Measurements from ENCODE around the gene PLD1.

Gene PLD1

GRCh38 chr3:171838218-171838720, 28.0 kb upstream of the PLD1 start:
- no peak for DNase-seq

DNA sequence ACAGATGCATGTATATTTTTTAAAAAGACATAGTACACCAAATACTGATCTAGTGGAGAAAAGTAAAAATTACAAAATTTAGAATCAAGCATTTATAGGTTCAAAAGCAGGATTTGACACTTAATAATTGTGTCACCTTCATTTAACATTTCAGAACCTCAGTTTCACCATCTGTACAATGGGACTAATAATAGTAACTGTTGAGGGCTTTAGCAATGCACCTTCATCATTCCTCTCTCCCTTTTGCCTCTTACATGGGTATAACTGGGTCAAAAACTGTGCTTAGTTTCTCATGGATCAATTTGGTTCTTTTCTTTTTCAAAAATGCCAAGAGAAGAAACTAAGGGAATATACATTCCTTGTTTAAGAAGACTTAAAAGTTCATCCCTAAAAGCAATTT, 27.4 kb upstream of the PLD1 start:
- DNase-seq = no peak

GRCh38 chr3:171836855-171837254, 26.6 kb upstream of the PLD1 start:
- no peak for DNase-seq

DNA sequence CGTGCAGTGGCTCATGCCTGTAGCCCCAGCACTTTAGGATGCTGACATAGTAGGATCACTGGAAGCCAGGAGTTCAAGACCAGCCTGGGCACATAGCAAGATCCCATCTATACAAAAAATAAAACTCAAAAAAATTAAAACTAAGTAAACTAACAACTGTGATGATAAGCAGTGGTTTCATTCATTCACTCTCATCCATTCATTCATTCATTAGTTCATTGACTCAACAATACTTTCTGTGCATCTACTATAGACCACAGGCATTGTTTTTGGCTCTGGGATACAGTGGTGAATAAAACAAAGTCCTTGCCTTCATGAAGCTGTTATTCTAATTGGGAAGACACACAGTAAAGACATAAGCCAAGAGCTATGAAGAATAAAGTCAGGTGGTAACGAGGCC, 25.3 kb upstream of the PLD1 start:
- no peak for DNase-seq

- DNase-seq = no peak
Measured at GRCh38 chr3:171835116-171835515, 24.8 kb upstream of the PLD1 start.

GRCh38 chr3:171834461-171834801, 24.1 kb upstream of the PLD1 start:
- DNase-seq = no peak

DNA sequence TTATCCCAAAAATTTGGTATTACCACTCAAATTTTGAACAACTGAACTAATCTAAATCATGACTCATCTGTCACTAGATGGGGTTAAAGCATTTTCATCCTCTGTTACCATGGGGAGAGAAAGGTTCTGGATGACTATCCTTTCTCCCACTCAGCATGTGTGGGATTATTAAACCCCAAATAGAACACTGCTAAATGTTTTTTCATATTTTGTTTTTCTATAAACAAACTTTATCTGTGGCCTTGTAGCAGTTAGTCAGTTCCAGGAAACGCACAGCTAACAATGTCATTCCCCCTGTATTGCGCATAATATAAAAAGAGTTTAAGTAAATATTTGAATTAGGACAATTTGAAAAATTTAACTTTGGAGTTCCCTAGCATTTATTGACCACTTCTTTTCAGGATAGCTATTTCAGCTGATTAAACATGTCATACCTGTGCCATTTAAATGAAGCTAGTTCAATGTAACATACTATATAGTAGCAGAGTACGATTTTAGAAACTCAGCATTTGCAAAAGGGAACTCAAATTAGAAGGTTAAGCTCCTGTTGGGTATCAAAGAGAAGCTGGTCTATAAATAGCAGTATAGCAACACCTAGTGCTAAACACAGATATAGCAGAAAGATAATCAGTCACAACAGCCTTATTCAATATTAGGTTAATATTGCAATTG, 23.6 kb upstream of the PLD1 start:
- DNase-seq = no peak

- DNase-seq = no peak
Measured at GRCh38 chr3:171832989-171833388, 22.7 kb upstream of the PLD1 start.

GRCh38 chr3:171831936-171832335, 21.7 kb upstream of the PLD1 start:
- no peak for DNase-seq

DNA sequence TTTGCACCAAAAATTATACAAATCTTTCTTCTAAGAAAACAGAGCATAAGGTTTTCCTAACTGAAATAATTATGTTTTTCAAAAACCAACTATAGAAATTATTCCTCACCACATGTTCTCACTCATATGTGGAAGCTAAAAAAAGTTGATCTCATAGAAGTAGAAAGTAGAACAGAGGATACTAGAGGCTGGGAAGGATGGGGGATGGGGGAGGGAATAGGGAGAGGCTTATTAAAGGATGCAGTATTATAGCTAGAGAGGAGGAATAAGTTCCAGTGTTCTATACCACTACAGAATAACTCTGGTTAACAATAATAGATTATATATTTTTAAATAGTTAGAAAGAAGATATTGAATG, 20.2 kb upstream of the PLD1 start:
- no peak for DNase-seq

- no peak for DNase-seq
Measured at GRCh38 chr3:171829841-171830517, 19.7 kb upstream of the PLD1 start.

DNA sequence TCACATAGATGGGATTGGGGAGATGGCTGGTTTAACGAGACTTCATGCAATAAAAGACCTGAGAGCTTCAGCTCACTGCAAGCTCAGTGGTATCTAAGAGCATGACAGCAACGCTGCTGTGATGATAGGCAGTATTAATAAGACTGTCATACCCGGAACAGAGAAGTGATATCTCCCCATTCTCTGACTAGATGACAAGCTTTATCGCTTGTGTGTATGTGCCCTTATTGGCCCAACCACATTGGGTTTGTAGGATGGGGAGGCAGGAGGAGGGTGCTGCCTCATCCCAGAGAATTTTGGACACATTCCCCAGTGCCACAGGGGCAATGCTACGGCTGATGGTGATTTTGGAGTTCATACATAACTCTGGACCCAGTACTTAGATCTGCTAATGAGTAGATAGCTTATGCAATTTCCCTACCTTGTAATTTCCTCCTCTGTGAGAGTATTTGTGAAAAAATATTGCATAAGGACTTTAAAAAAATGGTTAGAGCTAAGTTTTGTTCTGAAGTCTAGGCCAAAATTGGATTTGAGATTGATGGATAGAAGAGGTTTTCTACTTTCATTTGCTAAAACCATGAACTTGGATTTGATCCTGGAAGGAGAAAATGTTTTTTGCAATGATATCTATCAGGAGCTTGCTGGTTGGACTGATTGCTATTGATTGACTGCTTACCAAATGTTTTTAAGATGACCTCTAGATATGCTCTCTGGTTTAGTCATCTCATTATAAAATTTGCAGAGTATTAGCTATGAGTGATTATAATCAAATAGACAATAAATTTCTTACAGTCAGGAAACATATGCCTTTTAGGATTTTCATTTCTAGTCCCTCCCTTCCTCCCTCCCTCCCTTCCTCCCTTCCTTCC, 18.9 kb upstream of the PLD1 start:
- DNase-seq = no peak

DNA sequence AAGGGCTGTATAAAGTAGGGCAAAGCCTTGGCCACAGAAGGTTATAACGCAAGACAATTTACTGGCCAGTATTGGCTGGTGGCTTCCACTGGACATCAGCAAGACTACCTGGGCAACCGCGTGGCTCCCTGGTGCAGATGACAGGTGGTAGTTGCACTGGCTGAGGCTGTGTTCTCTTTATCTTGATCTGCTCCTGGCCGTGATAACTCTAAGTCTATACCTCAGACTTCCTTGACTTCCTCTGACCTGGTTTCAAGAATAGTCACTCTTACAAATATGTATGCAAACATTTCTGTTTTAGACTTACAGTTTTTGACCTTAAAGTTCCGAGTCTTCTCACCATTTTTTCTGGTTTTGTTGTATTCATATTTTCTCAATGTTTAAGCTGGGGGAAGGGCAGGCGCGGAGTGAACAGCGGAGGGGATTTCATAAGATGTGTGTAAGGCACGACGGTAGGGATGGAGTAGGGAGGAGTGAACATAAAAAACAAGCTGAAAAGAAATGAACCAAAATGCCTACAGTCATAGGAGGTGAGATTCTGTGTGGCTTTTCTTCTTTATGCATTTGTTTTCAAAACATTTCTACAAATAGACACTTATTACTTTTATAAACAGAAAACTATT, 17.7 kb upstream of the PLD1 start:
- no peak for DNase-seq

GRCh38 chr3:171827385-171827784, 17.1 kb upstream of the PLD1 start:
- no peak for DNase-seq

DNA sequence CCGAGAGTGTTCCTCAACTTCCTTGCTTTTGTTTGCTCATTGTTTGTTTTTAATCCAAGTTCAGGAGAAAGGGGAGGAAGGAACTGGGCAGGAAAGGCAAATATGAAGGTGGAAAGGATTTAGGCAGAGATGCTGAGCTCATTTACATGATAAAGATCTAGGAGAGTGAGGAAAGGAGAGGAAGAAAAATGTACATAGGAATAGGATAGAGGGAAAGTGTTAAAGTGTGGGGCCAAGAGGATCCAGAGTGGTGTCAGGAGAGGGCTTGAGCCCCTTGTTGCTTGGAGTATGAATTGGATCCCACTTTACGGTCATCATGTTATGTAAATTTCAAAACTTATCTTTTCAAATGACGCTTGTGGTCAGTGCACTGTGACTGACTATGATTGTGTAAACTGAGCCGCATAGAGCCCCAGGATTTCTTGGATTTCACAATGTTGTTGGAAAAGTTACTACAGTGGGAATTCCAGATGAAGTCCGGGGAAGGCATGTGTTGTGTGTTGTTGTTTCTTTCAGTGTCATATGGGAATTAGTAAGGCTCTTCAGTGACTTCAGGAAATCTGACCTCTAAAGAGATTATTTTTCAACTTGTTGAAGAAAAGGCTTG, 15.0 kb upstream of the PLD1 start:
- no peak for DNase-seq

DNA sequence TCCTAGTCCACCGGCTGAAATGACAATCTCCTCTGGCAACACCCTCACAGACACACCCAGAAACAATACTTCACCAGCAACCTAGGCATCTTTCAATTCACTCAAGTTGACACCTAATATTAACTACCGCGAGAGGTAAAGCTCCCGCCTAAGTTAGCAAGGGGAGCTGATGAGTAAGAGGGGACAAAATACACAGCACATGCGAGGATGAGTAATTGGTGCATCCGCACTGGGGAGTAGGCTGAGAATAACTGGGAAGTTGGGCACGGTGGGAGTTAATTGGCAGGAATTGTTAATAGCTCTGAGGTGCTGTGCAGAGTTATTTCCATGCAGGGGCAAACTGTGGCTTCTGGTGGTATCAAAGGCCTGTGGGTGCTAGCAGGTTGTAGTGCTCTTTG, 14.5 kb upstream of the PLD1 start:
- DNase-seq = no peak

GRCh38 chr3:171824116-171824515, 13.8 kb upstream of the PLD1 start:
- DNase-seq = no peak

- DNase-seq = no peak
Measured at GRCh38 chr3:171822431-171823106, 12.3 kb upstream of the PLD1 start.

- DNase-seq = no peak
Measured at GRCh38 chr3:171821778-171822358, 11.6 kb upstream of the PLD1 start.

DNA sequence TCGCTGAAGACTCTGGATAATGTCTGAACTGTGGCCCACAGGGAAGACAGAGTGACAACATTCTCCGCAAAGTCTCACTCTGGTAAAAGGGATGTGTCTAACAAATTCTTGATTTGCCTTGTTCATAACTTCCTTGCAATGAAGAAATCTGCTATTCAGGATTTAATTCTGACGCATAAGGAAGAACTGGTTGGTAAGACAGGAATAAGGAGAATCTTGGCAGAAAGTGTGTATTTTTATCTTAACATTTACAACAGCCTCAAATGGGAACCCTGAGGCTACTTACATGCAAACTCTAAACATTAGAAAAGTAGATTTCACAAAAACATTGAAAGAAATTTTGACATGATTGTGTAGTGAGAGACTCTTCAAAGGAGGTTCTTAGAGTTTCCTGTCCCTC, 10.8 kb upstream of the PLD1 start:
- DNase-seq = no peak

DNA sequence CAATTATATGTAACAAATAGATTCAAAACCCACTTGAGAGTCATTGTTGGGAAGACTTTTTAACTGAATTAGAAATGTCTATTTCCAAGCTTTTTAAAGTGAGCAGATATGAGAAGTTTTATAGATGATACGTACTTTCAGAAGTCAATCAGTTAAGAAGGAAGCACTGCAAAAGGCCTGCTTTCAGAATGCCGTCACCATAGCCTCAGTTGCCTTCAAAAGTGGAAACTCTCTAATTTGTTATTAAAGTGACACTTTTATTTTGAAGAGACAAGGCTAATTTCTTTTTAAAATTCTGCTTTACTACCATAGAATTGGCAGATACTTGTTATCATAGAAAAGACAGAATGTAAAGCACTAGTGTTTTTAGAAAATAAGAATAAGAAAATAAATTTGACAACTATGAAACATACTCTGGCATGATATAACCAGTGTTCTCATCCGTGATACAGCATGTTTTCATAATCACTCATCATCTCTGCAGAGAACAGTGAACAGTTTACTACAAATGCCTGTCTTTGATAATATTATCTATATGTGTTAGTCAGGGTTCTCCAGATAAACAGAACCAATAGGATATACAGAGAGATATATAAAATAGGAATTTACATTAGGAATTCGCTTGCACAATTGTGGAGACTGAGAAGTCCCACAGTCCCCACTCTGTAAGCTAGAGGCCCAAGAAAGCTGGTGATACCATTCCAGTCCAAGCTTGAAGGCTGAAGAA, 7.0 kb upstream of the PLD1 start:
- DNase-seq = no peak

All from activated CD4-positive, CD25-positive, alpha-beta regulatory T cell treated with anti-CD3 and anti-CD28 coated beads, Interleukin-2, amount 50 U/mL, for 72 hours (primary cell).